ENCODE results near the gene STK17A. TPM values are rescaled to one million over a fixed set of nuclear protein-coding genes. Genes with fewer than 3 reads are reported as not detected.
"Not testable (repeated sequence)": the region's sequence is repeated elsewhere in the genome, so short reads cannot be mapped to it uniquely, and the experiment has no call there.

STK17A gene
- total RNA-seq, 2 donors from 2014 or later: 61.7 to 67.6 TPM

- Mint-ChIP-seq H3K27ac (peak overlapping the region; percentile 66 to 89), H3K27me3 (no peaks in the 10 kb centered on the region), H3K4me3 (peak overlapping the region; percentile 77), H3K4me1 (ENCODE audit: low read depth in 2 of 2) (peaks cover 65 to 73% of the 10 kb centered on the region in 2 donors), H3K9me3 (no peaks in the 10 kb centered on the region), H3K36me3 (peaks cover 4% of the 10 kb centered on the region)
- ATAC-seq (no peak), DNase-seq (ENCODE audit: low spot score) (no peak)
Observed at GRCh38 chr7:43593010-43593409, 10.1 kb downstream of the STK17A start.

DNA sequence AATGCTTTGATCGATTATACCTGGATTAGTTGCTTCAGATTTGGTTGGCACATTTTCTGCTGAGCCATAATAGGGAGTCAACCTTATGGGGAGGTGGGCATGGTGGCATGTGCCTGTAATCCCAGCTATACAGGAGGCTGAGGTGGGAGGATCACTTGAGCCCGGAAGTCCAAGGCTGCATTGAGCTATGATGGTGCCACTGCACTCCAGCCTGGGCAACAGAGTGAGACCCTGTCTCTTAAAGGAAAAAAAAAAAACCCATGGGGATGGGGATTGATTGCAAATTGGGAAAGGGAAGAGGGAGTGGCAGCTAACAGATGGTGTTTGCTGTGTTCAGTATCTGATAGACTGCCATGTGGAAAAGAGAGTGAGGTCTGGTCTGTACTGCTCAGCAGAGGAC, 11.1 kb downstream of the STK17A start:
- peaks cover 55 to 63% of the 10 kb centered on the region in 2 donors for H3K4me1 Mint-ChIP-seq (ENCODE audit: low read depth in 2 of 2)
- DNase-seq (ENCODE audit: low spot score) (no peak), ATAC-seq (no peak)
- H3K27ac Mint-ChIP-seq: peak overlapping the region; percentile 66 to 89
- H3K27me3 Mint-ChIP-seq: no peaks in the 10 kb centered on the region
- H3K9me3 Mint-ChIP-seq: no peaks in the 10 kb centered on the region
- peaks cover 4% of the 10 kb centered on the region for H3K36me3 Mint-ChIP-seq
- peak overlapping the region; percentile 28 for H3K4me3 Mint-ChIP-seq

DNA sequence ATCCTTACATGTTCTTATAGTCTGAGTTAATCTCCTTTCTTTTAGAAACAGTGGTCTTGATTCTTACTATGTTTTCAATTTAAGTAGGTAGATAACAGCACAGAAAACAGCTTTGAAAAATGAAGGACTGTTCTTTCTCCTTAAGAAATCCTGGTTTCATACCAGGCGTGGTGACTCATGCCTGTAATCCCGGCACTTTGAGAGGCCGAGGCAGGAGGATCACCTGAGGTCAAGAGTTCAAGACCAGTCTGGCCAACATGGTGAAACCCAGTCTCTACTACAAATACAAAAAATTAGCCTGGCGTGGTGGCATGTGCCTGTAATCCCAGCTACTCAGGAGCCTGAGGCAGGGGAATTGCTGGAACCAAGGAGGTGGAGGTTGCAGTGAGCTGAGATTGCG, 13.5 kb downstream of the STK17A start:
- not testable (repeated sequence) for H3K9me3 Mint-ChIP-seq; ATAC-seq; H3K4me3 Mint-ChIP-seq; H3K27me3 Mint-ChIP-seq; H3K36me3 Mint-ChIP-seq; DNase-seq (ENCODE audit: low spot score)
- H3K27ac Mint-ChIP-seq: peak overlapping the region; percentile 66 to 74
- H3K4me1 Mint-ChIP-seq (ENCODE audit: low read depth in 2 of 2): peaks cover 42 to 51% of the 10 kb centered on the region in 2 donors

DNA sequence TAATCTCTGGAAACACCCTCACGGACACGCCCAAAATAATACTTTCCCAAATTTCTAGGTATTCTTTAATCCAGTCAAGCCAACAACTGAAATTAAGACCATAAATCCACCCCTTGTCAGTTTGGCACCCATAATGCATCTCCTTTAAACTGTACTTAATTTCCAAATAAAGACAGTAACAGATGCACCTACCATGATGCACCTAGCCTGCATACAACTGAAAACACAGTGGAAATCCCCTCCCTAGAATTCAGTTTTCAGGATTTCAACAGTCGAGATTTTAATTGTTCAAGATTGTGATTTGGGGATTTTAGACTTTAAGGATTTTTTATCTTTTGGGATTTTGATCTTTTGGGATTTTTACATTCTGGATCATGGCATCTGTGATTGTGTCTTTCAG, 17.1 kb downstream of the STK17A start:
- Mint-ChIP-seq H3K9me3 (no peaks in the 10 kb centered on the region), H3K36me3 (peaks cover 15% of the 10 kb centered on the region), H3K27ac (peak overlapping the region; percentile 33 to 63), H3K27me3 (no peaks in the 10 kb centered on the region), H3K4me1 (ENCODE audit: low read depth in 2 of 2) (peaks cover 22 to 28% of the 10 kb centered on the region in 2 donors), H3K4me3 (no peak overlapping the region)
- DNase-seq (ENCODE audit: low spot score) (no peak), ATAC-seq (no peak)

GRCh38 chr7:43602256-43602655, 19.3 kb downstream of the STK17A start:
- no peak overlapping the region for H3K4me3 Mint-ChIP-seq
- H3K27me3 Mint-ChIP-seq: no peaks in the 10 kb centered on the region
- ATAC-seq (no peak), DNase-seq (ENCODE audit: low spot score) (no peak)
- peaks cover 15% of the 10 kb centered on the region for H3K36me3 Mint-ChIP-seq
- no peak overlapping the region for H3K27ac Mint-ChIP-seq
- peaks cover 23 to 33% of the 10 kb centered on the region in 2 donors for H3K4me1 Mint-ChIP-seq (ENCODE audit: low read depth in 2 of 2)
- no peaks in the 10 kb centered on the region for H3K9me3 Mint-ChIP-seq

DNA sequence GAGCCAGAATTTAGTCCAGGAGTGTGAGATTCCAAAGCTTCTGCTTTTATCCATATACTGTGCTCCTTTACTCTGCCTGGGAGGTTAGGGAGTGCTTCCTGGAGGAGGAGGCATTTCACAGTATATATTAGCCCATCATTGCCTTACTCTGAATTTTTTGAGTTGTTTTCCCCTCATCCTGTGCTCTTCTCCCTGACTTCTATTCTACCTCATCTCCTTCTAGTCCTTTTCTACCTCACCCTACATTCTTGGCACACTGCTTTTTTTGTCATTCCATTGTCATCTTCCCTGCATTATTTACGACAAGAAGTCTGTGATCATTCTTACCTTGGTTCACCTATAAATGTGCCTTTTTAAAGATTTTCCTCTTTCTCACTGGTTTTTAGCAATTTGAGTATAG, 21.3 kb downstream of the STK17A start:
- H3K9me3 Mint-ChIP-seq: no peaks in the 10 kb centered on the region
- H3K27me3 Mint-ChIP-seq: no peaks in the 10 kb centered on the region
- H3K4me3 Mint-ChIP-seq: peak overlapping the region; percentile 0
- H3K4me1 Mint-ChIP-seq (ENCODE audit: low read depth in 2 of 2): peaks cover 34 to 42% of the 10 kb centered on the region in 2 donors
- peaks cover 27% of the 10 kb centered on the region for H3K36me3 Mint-ChIP-seq
- DNase-seq (ENCODE audit: low spot score) (no peak), ATAC-seq (no peak)
- peak overlapping the region; percentile 13 to 56 for H3K27ac Mint-ChIP-seq

DNA sequence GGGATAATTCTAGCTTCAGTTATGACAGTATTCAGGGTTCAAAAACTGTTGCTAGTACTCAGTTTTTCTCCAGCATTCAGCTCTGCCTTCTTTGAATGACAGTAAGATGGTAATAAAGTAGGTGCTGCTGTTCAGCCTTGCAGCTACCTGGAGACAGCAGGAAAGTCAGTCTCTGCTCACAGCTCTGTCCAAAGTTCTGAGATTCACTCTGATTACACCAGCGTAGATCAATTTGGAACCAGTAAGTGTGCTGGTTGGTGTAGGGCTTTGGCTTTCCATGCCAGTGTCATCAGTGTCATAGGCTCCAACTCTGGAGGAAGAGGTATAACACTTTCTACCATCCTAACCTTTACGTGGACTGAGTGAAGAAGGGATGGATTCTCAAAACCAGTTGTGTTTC, 26.2 kb downstream of the STK17A start:
- Mint-ChIP-seq H3K9me3 (no peaks in the 10 kb centered on the region), H3K4me1 (ENCODE audit: low read depth in 2 of 2) (peaks cover 53 to 63% of the 10 kb centered on the region in 2 donors), H3K36me3 (peaks cover 35% of the 10 kb centered on the region), H3K4me3 (no peak overlapping the region), H3K27ac (peak overlapping the region; percentile 72 to 86), H3K27me3 (no peaks in the 10 kb centered on the region)
- ATAC-seq (no peak), DNase-seq (ENCODE audit: low spot score) (no peak)

GRCh38 chr7:43612128-43612527, 29.2 kb downstream of the STK17A start:
- peak overlapping the region; percentile 78 for H3K4me3 Mint-ChIP-seq
- H3K4me1 Mint-ChIP-seq (ENCODE audit: low read depth in 2 of 2): peaks cover 46 to 57% of the 10 kb centered on the region in 2 donors
- DNase-seq (ENCODE audit: low spot score) (no peak), ATAC-seq (no peak)
- no peaks in the 10 kb centered on the region for H3K27me3 Mint-ChIP-seq
- H3K36me3 Mint-ChIP-seq: peaks cover 35% of the 10 kb centered on the region
- no peaks in the 10 kb centered on the region for H3K9me3 Mint-ChIP-seq
- H3K27ac Mint-ChIP-seq: peak overlapping the region in 1 of 2 donors; percentile 85

- ATAC-seq (peak; percentile 81 to 90), DNase-seq (ENCODE audit: low spot score) (no peak)
- H3K36me3 Mint-ChIP-seq: peaks cover 35% of the 10 kb centered on the region
- peak overlapping the region; percentile 78 for H3K4me3 Mint-ChIP-seq
- peaks cover 46 to 57% of the 10 kb centered on the region in 2 donors for H3K4me1 Mint-ChIP-seq (ENCODE audit: low read depth in 2 of 2)
- no peaks in the 10 kb centered on the region for H3K27me3 Mint-ChIP-seq
- no peaks in the 10 kb centered on the region for H3K9me3 Mint-ChIP-seq
- H3K27ac Mint-ChIP-seq: peak overlapping the region in 1 of 2 donors; percentile 85
Observed at GRCh38 chr7:43612599-43613589, 30.0 kb downstream of the STK17A start.

GRCh38 chr7:43615558-43616145, 32.7 kb downstream of the STK17A start:
- no peaks in the 10 kb centered on the region for H3K9me3 Mint-ChIP-seq
- ATAC-seq (no peak), DNase-seq (ENCODE audit: low spot score) (no peak)
- no peaks in the 10 kb centered on the region for H3K27me3 Mint-ChIP-seq
- peaks cover 18% of the 10 kb centered on the region for H3K36me3 Mint-ChIP-seq
- peak overlapping the region; percentile 7 for H3K4me3 Mint-ChIP-seq
- H3K27ac Mint-ChIP-seq: no peak overlapping the region
- H3K4me1 Mint-ChIP-seq (ENCODE audit: low read depth in 2 of 2): peaks cover 32 to 41% of the 10 kb centered on the region in 2 donors

GRCh38 chr7:43616977-43617376, 34.1 kb downstream of the STK17A start:
- Mint-ChIP-seq H3K27me3 (no peaks in the 10 kb centered on the region), H3K4me3 (no peak overlapping the region), H3K4me1 (ENCODE audit: low read depth in 2 of 2) (peaks cover 36 to 42% of the 10 kb centered on the region in 2 donors), H3K36me3 (peaks cover 15% of the 10 kb centered on the region), H3K9me3 (no peaks in the 10 kb centered on the region), H3K27ac (no peak overlapping the region)
- ATAC-seq (no peak), DNase-seq (ENCODE audit: low spot score) (no peak)

GRCh38 chr7:43618073-43618472, 35.2 kb downstream of the STK17A start:
- Mint-ChIP-seq H3K4me1 (ENCODE audit: low read depth in 2 of 2) (peaks cover 35 to 42% of the 10 kb centered on the region in 2 donors), H3K9me3 (no peaks in the 10 kb centered on the region), H3K27ac (no peak overlapping the region), H3K4me3 (no peak overlapping the region), H3K27me3 (no peaks in the 10 kb centered on the region), H3K36me3 (peaks cover 18% of the 10 kb centered on the region)
- ATAC-seq (no peak), DNase-seq (ENCODE audit: low spot score) (no peak)

DNA sequence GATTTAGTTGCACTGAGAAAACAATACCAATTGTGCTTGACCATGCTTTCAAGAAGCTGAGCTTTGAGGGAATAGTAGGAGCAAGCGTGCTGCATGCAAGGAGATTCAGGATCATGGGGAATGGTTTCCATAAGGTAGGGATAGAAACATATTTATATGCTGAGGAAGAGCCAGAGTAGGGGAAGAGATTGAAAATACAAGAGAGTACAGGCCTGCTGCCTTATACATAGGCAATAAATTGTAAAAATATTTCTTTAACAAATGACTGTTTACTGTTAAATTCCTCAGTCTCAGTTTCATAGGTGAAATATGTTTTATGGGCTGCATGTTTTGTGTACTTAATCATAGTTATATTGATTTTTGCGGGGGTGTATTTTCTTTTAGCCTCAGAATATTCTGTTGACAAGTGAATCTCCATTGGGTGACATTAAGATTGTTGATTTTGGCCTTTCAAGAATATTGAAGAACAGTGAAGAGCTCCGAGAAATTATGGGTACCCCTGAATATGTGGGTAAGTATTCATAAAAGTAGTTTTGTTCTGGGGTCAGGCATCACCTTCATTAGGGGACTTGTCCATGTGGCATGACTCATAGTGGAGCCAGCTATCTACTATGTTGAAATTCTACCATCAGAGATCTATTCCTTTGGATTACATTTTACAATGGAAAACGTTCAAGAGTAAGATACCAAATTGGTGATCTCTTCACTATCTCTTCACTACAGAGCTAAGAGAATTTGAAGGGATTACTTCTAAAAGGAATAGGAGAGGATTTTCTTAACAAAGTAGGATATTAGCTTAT, 36.5 kb downstream of the STK17A start:
- Mint-ChIP-seq H3K9me3 (no peaks in the 10 kb centered on the region), H3K36me3 (peaks cover 24% of the 10 kb centered on the region), H3K27ac (no peak overlapping the region), H3K4me1 (ENCODE audit: low read depth in 2 of 2) (peaks cover 34 to 38% of the 10 kb centered on the region in 2 donors), H3K4me3 (no peak overlapping the region), H3K27me3 (no peaks in the 10 kb centered on the region)
- DNase-seq (ENCODE audit: low spot score): no peak
- no peak for ATAC-seq
